HCT116 (cell line): ENCODE results near the gene KIF13A. TPM values are rescaled to one million over a fixed set of nuclear protein-coding genes. Genes with fewer than 3 reads are reported as not detected.

Experiments used
- ATAC-seq: fragments of 200-7000 bp; cut with Tn5 transposase; 2 replicates; pipeline ENCODE4 v1.9.1; 2020; ENCODE audit warnings: mild to moderate bottlenecking, moderate library complexity
- BruUV-seq: library from RNA; stranded (reverse); fragments of 400-500 nt; replicated peaks from 2 replicates; lab custom pipeline; 2021; lab: Mats Ljungman, UMichigan
- CTCF ChIA-PET: fragments of 300-600 bp; sonication (Branson Sonifier 250); formaldehyde crosslinking; loops from one replicate; lab custom pipeline; 2021; ENCODE audit warnings: antibody characterized with exemption; lab: Charles Lee
- POLR2A ChIA-PET: fragments of 300-600, 350-600 bp; sonication (Branson Sonifier 250); formaldehyde crosslinking; loops from one replicate; lab custom pipeline; 2021; ENCODE audit warnings: antibody characterized with exemption; lab: Charles Lee
- RAD21 ChIA-PET, 2 experiments: fragments of 300-600 bp; sonication (Branson Sonifier 250); formaldehyde crosslinking; loops; one replicate each; lab custom pipeline; 2023; ENCODE audit warnings: low total read pairs in 2 of 2; ENCODE audit not compliant: uncharacterized antibody in 2 of 2, unreplicated experiment in 2 of 2, low non-redundant PET in 1 of 2; lab: Charles Lee
- DNase-seq: peaks from one replicate; pipeline ENCODE4 v3.0.0-alpha.2; 2010; ENCODE audit warnings: low read depth, low spot score
- H2AFZ ChIP-seq: fragments of 200-600 bp; shearing (Covaris generic), sonication (generic); 2 replicates; pipeline ENCODE4 v1.6.1; 2017; ENCODE audit warnings: low read depth, mixed run types, mixed read lengths, antibody characterized with exemption, low read length; ENCODE audit not compliant: poor library complexity, severe bottlenecking
- H3K27ac ChIP-seq: 2 replicates; pipeline ENCODE4 v1.5.1; 2012; ENCODE audit warnings: low read depth, low read length
- H3K27me3 ChIP-seq: fragments of 200-600 bp; sonication (generic); 2 replicates; pipeline ENCODE4 v1.6.1; 2016; ENCODE audit warnings: mixed run types, low read length, mixed read lengths; ENCODE audit not compliant: insufficient read depth
- H3K36me3 ChIP-seq, 2 experiments: fragments of 200-500 bp in 1 of 2; fragments of 200-600 bp in 1 of 2; sonication (Bioruptor generic) in 1 of 2; sonication (generic) in 1 of 2; 2 replicates each; pipeline versions ENCODE4 v1.5.1 to v1.6.1; 2014 to 2016; ENCODE audit warnings: low read length in 2 of 2, inconsistent platforms in 1 of 2, mixed read lengths in 1 of 2, mixed run types in 1 of 2; ENCODE audit not compliant: insufficient read depth in 2 of 2, control insufficient read depth in 1 of 2
- H3K4me1 ChIP-seq, 2 experiments: fragments of 200-600 bp in 1 of 2; sonication (generic) in 1 of 2; 2 replicates each; pipeline versions ENCODE4 v1.5.1 to v1.6.1; 2012 to 2017; ENCODE audit warnings: low read length in 2 of 2, inconsistent platforms in 1 of 2, mild to moderate bottlenecking in 1 of 2, mixed read lengths in 1 of 2, mixed run types in 1 of 2, moderate library complexity in 1 of 2; ENCODE audit not compliant: insufficient read depth in 2 of 2, control insufficient read depth in 1 of 2
- H3K4me2 ChIP-seq: fragments of 200-600 bp; sonication (generic); 2 replicates; pipeline ENCODE4 v1.6.1; 2017; ENCODE audit warnings: mixed run types, low read length, mixed read lengths
- H3K4me3 ChIP-seq, 2 experiments: fragments of 200-600 bp in 1 of 2; sonication (generic) in 1 of 2; replicated peaks in 1 of 2; 2 replicates each; pipeline ENCODE4 v1.5.1; 2011 to 2016; ENCODE audit warnings: low read length in 2 of 2, control low read depth in 1 of 2, low read depth in 1 of 2, mild to moderate bottlenecking in 1 of 2, mixed read lengths in 1 of 2, mixed run types in 1 of 2
- H3K79me2 ChIP-seq: fragments of 200-600 bp; sonication (generic); 2 replicates; pipeline ENCODE4 v1.6.1; 2017; ENCODE audit warnings: mild to moderate bottlenecking, mixed run types, low read length, moderate library complexity, mixed read lengths; ENCODE audit not compliant: insufficient read depth
- H3K9ac ChIP-seq: fragments of 200-600 bp; sonication (generic); 2 replicates; pipeline ENCODE4 v1.6.1; 2016; ENCODE audit warnings: low read length, mixed read lengths
- H3K9me2 ChIP-seq: fragments of 200-600 bp; sonication (generic), shearing (Covaris generic); 2 replicates; pipeline ENCODE4 v1.6.1; 2017; ENCODE audit warnings: mixed run types, mild to moderate bottlenecking, moderate library complexity; ENCODE audit not compliant: insufficient read depth
- H3K9me3 ChIP-seq, 2 experiments: fragments of 200-500 bp in 1 of 2; fragments of 200-600 bp in 1 of 2; sonication (Bioruptor generic) in 1 of 2; sonication (generic) in 1 of 2; 2 replicates each; pipeline ENCODE4 v1.6.1; 2014 to 2017; ENCODE audit warnings: low read length in 2 of 2, mixed read lengths in 2 of 2, inconsistent platforms in 1 of 2, low read depth in 1 of 2, mild to moderate bottlenecking in 1 of 2, mixed run types in 1 of 2, moderate library complexity in 1 of 2; ENCODE audit not compliant: control insufficient read depth in 1 of 2, insufficient read depth in 1 of 2
- H4K20me1 ChIP-seq: fragments of 200-600 bp; sonication (generic), shearing (Covaris generic); 2 replicates; pipeline ENCODE4 v1.6.1; 2017; ENCODE audit warnings: mixed run types, mild to moderate bottlenecking, moderate library complexity; ENCODE audit not compliant: insufficient read depth
- ATF3 ChIP-seq: IDR thresholded peaks from 2 replicates; pipeline ENCODE4 v1.6.1; 2012
- CEBPB ChIP-seq: IDR thresholded peaks from 2 replicates; pipeline ENCODE4 v1.6.1; 2012; ENCODE audit warnings: low read depth
- EGR1 ChIP-seq: IDR thresholded peaks from 2 replicates; pipeline ENCODE4 v1.6.1; 2012; ENCODE audit warnings: low read depth
- EZH2 ChIP-seq: fragments of 200-600 bp; sonication (generic); IDR thresholded peaks from 2 replicates; pipeline ENCODE4 v1.6.1; 2017; ENCODE audit warnings: antibody characterized with exemption, mixed run types
- EZH2phosphoT487 ChIP-seq: fragments of 200-600 bp; IDR thresholded peaks from 2 replicates; pipeline ENCODE4 v1.6.1; 2018; ENCODE audit warnings: antibody characterized with exemption, borderline replicate concordance
- JUND ChIP-seq: IDR thresholded peaks from 2 replicates; pipeline ENCODE4 v1.6.1; 2012
- POLR2A ChIP-seq: IDR thresholded peaks from 2 replicates; pipeline ENCODE4 v1.7.0; 2011; ENCODE audit warnings: borderline replicate concordance; ENCODE audit not compliant: insufficient read depth, insufficient read length; ENCODE audit errors: extremely low read depth
- POLR2AphosphoS5 ChIP-seq: IDR thresholded peaks from 2 replicates; pipeline ENCODE4 v1.6.1; 2011; ENCODE audit warnings: mild to moderate bottlenecking, low read depth, low read length, moderate library complexity
- RAD21 ChIP-seq: IDR thresholded peaks from 2 replicates; pipeline ENCODE4 v1.6.1; 2012; ENCODE audit warnings: low read depth, mild to moderate bottlenecking
- SRF ChIP-seq: IDR thresholded peaks from 2 replicates; pipeline ENCODE4 v1.6.1; 2012; ENCODE audit warnings: low read depth
- TCF7L2 ChIP-seq: IDR thresholded peaks from 2 replicates; pipeline ENCODE4 v1.7.0; 2011; ENCODE audit warnings: borderline replicate concordance, inconsistent platforms; ENCODE audit not compliant: insufficient read depth, insufficient read length; ENCODE audit errors: extremely low read depth
- YY1 ChIP-seq: IDR thresholded peaks from 2 replicates; pipeline ENCODE4 v1.6.1; 2011; ENCODE audit warnings: low read length, low read depth, moderate library complexity, mild to moderate bottlenecking; ENCODE audit not compliant: insufficient replicate concordance; ENCODE audit errors: extremely low read depth
- ZBTB33 ChIP-seq: IDR thresholded peaks from 2 replicates; pipeline ENCODE4 v1.6.1; 2011; ENCODE audit warnings: mild to moderate bottlenecking, low read length, moderate library complexity; ENCODE audit not compliant: insufficient replicate concordance; ENCODE audit errors: extremely low read depth
- intact Hi-C: fragments of 100-400 bp; cut with micrococcal nuclease; formaldehyde crosslinking; loops from 2 replicates; pipeline ENCODE4 v1.10.0; 2022
- total RNA-seq: library from RNA; stranded (reverse); gene quantifications from one replicate; pipeline ENCODE4 v1.2.1, GENCODE V29; 2021; ENCODE audit not compliant: unreplicated experiment
- TF ChIP-seq, protein P1 (sequence below): IDR thresholded peaks from 2 replicates; pipeline ENCODE4 v1.6.1; 2012; ENCODE audit warnings: low read depth

The KIF13A gene
- total RNA-seq, 1 experiment from 2014 or later, result 23.1 TPM

DNA sequence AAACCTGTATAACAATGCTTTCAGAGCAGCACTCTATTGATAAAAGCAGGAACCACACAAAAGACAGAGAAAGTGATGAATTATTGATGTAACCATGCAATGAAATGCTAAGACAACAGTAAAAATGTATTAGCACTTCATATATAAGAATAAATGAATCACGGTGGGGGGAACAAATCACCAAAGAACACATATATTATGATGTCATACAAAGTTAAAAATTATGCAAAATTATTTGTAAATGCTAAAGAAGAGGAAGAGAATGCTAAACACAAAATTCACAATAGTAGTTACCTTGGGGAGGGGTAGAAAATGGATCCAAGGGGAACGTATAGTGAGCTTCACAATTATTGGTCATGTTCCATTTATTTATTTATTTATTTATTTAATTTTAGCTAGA, 133.9 kb downstream of the KIF13A start:
- no peaks in the 10 kb centered on the region for H3K27me3 ChIP-seq
- TF ChIP-seq POLR2AphosphoS5, result no peak
- no peak for TF ChIP-seq EGR1
- no peak for TF ChIP-seq RAD21
- no peak for TF ChIP-seq EZH2phosphoT487
- TF ChIP-seq TCF7L2, result no peak
- no peak for TF ChIP-seq JUND
- TF ChIP-seq, all 23 proteins: peak for 0
- RAD21 ChIA-PET, result no interaction called here
- H3K4me2 ChIP-seq, result no peak overlapping the region
- H3K36me3 ChIP-seq, result no peaks in the 10 kb centered on the region; a peak in 1 of 4 replicates
- intact Hi-C loops, result no loop called here
- no peaks in the 10 kb centered on the region for H4K20me1 ChIP-seq
- H3K4me3 ChIP-seq, result no peak overlapping the region
- ATAC-seq, result no peak
- H3K9me2 ChIP-seq, result no peaks in the 10 kb centered on the region
- POLR2A ChIA-PET, result interaction anchor here (0.9 kb wide), 1 partner anchor 12 kb away, joined by 3 read pairs; no protein-coding TSS in a partner anchor
- no peak overlapping the region for H3K27ac ChIP-seq
- H2AFZ ChIP-seq, result no peak overlapping the region
- no TSS peak for BruUV-seq
- no peaks in the 10 kb centered on the region for H3K9me3 ChIP-seq
- CTCF ChIA-PET, result no interaction called here
- H3K79me2 ChIP-seq, result no peaks in the 10 kb centered on the region
- no peak overlapping the region for H3K9ac ChIP-seq
- no peaks in the 10 kb centered on the region for H3K4me1 ChIP-seq
- DNase-seq, result no peak

DNA sequence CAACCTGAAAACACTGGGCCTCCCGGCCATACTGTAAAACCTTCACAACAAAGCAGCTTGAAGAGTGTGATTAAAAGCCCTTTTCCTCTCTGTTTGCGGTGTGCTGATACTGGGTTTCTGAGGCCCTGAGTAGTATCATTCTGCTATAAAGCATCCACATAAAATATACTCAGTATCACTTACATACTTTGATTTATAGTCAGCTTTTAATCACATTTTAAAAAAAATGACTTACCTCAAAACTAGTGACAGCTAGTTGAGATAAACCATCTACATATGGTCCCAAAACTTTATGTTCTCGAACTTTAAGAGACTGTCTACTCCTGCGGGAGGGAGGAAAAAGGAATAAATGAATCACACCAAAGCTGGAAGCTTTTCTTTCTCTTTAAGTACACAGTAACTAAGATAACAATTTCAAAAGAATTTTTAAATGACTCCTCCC, 135.7 kb downstream of the KIF13A start:
- no TSS peak for BruUV-seq
- no peak overlapping the region for H3K4me3 ChIP-seq
- ChIA-PET RAD21 (no interaction called here), POLR2A (no interaction called here), CTCF (no interaction called here)
- H3K36me3 ChIP-seq, result no peaks in the 10 kb centered on the region; a peak in 1 of 4 replicates
- no peak overlapping the region for H2AFZ ChIP-seq
- no peak overlapping the region for H3K27ac ChIP-seq
- no peaks in the 10 kb centered on the region for H3K27me3 ChIP-seq
- H3K9me2 ChIP-seq, result no peaks in the 10 kb centered on the region
- no peaks in the 10 kb centered on the region for H3K4me1 ChIP-seq
- H3K79me2 ChIP-seq, result no peaks in the 10 kb centered on the region
- no peak overlapping the region for H3K4me2 ChIP-seq
- H3K9me3 ChIP-seq, result no peaks in the 10 kb centered on the region
- H3K9ac ChIP-seq, result no peak overlapping the region
- H4K20me1 ChIP-seq, result no peaks in the 10 kb centered on the region
- intact Hi-C loops, result no loop called here
- ATAC-seq (no peak), DNase-seq (no peak)
- TF ChIP-seq ZBTB33 (no peak), POLR2A (no peak), POLR2AphosphoS5 (no peak), RAD21 (no peak), EGR1 (no peak), EZH2 (no peak), SRF (no peak), YY1 (no peak), ATF3 (no peak), CEBPB (no peak), EZH2phosphoT487 (no peak), TCF7L2 (no peak)
- TF ChIP-seq, protein P1, sequence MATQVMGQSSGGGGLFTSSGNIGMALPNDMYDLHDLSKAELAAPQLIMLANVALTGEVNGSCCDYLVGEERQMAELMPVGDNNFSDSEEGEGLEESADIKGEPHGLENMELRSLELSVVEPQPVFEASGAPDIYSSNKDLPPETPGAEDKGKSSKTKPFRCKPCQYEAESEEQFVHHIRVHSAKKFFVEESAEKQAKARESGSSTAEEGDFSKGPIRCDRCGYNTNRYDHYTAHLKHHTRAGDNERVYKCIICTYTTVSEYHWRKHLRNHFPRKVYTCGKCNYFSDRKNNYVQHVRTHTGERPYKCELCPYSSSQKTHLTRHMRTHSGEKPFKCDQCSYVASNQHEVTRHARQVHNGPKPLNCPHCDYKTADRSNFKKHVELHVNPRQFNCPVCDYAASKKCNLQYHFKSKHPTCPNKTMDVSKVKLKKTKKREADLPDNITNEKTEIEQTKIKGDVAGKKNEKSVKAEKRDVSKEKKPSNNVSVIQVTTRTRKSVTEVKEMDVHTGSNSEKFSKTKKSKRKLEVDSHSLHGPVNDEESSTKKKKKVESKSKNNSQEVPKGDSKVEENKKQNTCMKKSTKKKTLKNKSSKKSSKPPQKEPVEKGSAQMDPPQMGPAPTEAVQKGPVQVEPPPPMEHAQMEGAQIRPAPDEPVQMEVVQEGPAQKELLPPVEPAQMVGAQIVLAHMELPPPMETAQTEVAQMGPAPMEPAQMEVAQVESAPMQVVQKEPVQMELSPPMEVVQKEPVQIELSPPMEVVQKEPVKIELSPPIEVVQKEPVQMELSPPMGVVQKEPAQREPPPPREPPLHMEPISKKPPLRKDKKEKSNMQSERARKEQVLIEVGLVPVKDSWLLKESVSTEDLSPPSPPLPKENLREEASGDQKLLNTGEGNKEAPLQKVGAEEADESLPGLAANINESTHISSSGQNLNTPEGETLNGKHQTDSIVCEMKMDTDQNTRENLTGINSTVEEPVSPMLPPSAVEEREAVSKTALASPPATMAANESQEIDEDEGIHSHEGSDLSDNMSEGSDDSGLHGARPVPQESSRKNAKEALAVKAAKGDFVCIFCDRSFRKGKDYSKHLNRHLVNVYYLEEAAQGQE, result no peak
